Testis (tissue), 2 donors: ENCODE measurements around the gene TEX54.

Experiments used
- POLR2A ChIP-seq: fragments of 450-650 bp; IDR thresholded peaks from one replicate; pipeline ENCODE4 v1.6.1; 2017; ENCODE audit warnings: antibody characterized with exemption, mild to moderate bottlenecking, moderate library complexity
- TF ChIP-seq, protein P1 (sequence below), 3 experiments: fragments of 450-650 bp in 2 of 3; fragments of 200-600 bp in 1 of 3; sonication (generic) in 1 of 3; IDR thresholded peaks; one replicate each; pipeline ENCODE4 v1.5.1; 2016 to 2019; ENCODE audit warnings: antibody characterized with exemption in 3 of 3, mild to moderate bottlenecking in 2 of 3, moderate library complexity in 1 of 3

DNA sequence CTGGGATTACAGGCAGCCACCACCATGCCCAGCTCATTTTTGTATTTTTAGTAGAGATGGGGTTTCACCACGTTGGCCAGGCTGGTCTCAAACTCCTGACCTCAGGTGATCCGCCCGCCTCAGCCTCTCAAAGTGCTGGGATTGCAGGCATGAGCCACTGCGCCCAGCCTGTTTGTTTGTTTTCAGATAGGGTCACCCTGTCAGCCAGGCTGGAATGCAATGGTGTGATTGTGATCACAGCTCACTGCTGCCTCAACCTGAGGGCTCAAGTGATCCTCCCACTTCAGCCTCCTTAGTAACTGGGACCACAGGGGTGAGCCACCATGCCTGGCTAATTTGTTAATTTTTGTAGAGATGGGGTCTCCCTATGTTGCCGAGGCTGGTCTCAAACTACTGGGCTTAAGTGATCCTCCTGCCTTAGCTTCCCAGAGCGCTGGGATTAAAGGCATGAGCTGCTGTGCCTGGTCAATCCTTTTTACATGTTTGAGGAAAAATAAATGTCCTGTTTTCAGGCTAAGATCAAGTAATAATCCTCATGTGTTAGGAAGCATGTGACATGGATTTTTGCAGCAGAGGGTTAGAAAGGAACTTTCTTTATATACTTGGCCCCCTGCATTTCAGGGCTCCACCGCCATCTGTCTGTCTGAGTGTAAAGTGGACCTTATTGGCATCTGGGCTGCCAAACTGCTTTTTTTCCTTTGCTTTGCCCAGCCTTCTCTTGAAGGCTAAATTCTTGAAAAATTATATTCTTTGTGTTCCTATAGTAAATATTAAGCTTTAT lies 43.2 kb upstream of the TEX54 start:
- TF ChIP-seq POLR2A: no peak
- TF ChIP-seq, protein P1, sequence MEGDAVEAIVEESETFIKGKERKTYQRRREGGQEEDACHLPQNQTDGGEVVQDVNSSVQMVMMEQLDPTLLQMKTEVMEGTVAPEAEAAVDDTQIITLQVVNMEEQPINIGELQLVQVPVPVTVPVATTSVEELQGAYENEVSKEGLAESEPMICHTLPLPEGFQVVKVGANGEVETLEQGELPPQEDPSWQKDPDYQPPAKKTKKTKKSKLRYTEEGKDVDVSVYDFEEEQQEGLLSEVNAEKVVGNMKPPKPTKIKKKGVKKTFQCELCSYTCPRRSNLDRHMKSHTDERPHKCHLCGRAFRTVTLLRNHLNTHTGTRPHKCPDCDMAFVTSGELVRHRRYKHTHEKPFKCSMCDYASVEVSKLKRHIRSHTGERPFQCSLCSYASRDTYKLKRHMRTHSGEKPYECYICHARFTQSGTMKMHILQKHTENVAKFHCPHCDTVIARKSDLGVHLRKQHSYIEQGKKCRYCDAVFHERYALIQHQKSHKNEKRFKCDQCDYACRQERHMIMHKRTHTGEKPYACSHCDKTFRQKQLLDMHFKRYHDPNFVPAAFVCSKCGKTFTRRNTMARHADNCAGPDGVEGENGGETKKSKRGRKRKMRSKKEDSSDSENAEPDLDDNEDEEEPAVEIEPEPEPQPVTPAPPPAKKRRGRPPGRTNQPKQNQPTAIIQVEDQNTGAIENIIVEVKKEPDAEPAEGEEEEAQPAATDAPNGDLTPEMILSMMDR (IDR thresholded peaks at IDR 0.05): no peak
